WTC11 (cell line): Measurements from ENCODE around the gene PLCXD1. TPM values are rescaled to one million over a fixed set of nuclear protein-coding genes. Genes with fewer than 3 reads are reported as not detected.

Source experiments
- ATAC-seq: fragments of 200-7000 bp; cut with Tn5 transposase; 2 replicates; pipeline ENCODE4 v1.10.0; 2021; ENCODE audit warnings: mild to moderate bottlenecking, moderate library complexity
- CTCF ChIA-PET: fragments of 300-600 bp; sonication (Branson Sonifier 250); formaldehyde crosslinking; loops from one replicate; lab custom pipeline; 2021; ENCODE audit warnings: antibody characterized with exemption; lab: Charles Lee
- POLR2A ChIA-PET: fragments of 350-600 bp; sonication (Branson Sonifier 250); formaldehyde crosslinking; loops from one replicate; lab custom pipeline; 2021; ENCODE audit warnings: antibody characterized with exemption; lab: Charles Lee
- DNase-seq: peaks from one replicate; pipeline ENCODE4 v3.0.0; 2021; ENCODE audit warnings: low spot score
- H3K27ac Mint-ChIP-seq: 2 replicates; pipeline ENCODE4 v1.8.0; 2021; ENCODE audit warnings: mixed read lengths
- H3K27me3 Mint-ChIP-seq: 2 replicates; pipeline ENCODE4 v1.8.0; 2021; ENCODE audit warnings: low read depth, mild to moderate bottlenecking, moderate library complexity, mixed read lengths
- H3K36me3 Mint-ChIP-seq: 2 replicates; pipeline ENCODE4 v1.8.0; 2021; ENCODE audit warnings: mixed read lengths
- H3K4me1 Mint-ChIP-seq: 2 replicates; pipeline ENCODE4 v1.8.0; 2022; ENCODE audit warnings: mixed read lengths
- H3K4me3 Mint-ChIP-seq: 2 replicates; pipeline ENCODE4 v1.8.0; 2021; ENCODE audit warnings: mild to moderate bottlenecking, moderate library complexity, mixed read lengths
- H3K9me3 Mint-ChIP-seq: 2 replicates; pipeline ENCODE4 v1.8.0; 2021; ENCODE audit warnings: mixed read lengths
- AFF4 ChIP-seq: sonication (generic); formaldehyde crosslinking; IDR thresholded peaks from 2 replicates; pipeline ENCODE4 v1.8.1; 2023; ENCODE audit warnings: mild to moderate bottlenecking, missing genetic modification reagents, borderline replicate concordance
- CDX4 ChIP-seq: fragments of 250-450 bp; sonication (Bioruptor Pico); IDR thresholded peaks from 2 replicates; pipeline ENCODE4 v1.9.0; 2021; ENCODE audit warnings: moderate library complexity, mild to moderate bottlenecking, inconsistent platforms, borderline replicate concordance
- CREM ChIP-seq: sonication (generic); formaldehyde crosslinking; IDR thresholded peaks from 2 replicates; pipeline ENCODE4 v1.8.1; 2022; ENCODE audit warnings: mild to moderate bottlenecking, missing genetic modification reagents, moderate library complexity
- EMX1 ChIP-seq: fragments of 250-450 bp; sonication (Bioruptor Pico); IDR thresholded peaks from 2 replicates; pipeline ENCODE4 v1.8.0; 2021; ENCODE audit warnings: mild to moderate bottlenecking
- ESRRA ChIP-seq: sonication (generic); formaldehyde crosslinking; IDR thresholded peaks from 2 replicates; pipeline ENCODE4 v1.8.1; 2022; ENCODE audit warnings: mild to moderate bottlenecking, missing genetic modification reagents, borderline replicate concordance
- ETV6 ChIP-seq: sonication (generic); formaldehyde crosslinking; IDR thresholded peaks from 2 replicates; pipeline ENCODE4 v1.8.1; 2022; ENCODE audit warnings: mild to moderate bottlenecking, missing genetic modification reagents
- FOXK1 ChIP-seq: sonication (generic); formaldehyde crosslinking; IDR thresholded peaks from 2 replicates; pipeline ENCODE4 v1.8.0; 2022; ENCODE audit warnings: mild to moderate bottlenecking, moderate library complexity, missing genetic modification reagents
- GABPB1 ChIP-seq: sonication (generic); formaldehyde crosslinking; IDR thresholded peaks from 2 replicates; pipeline ENCODE4 v1.8.1; 2023; ENCODE audit warnings: mild to moderate bottlenecking, missing genetic modification reagents
- GRHL2 ChIP-seq: fragments of 250-450 bp; sonication (Bioruptor Pico); IDR thresholded peaks from 2 replicates; pipeline ENCODE4 v1.8.0; 2022; ENCODE audit warnings: mild to moderate bottlenecking, moderate library complexity; ENCODE audit not compliant: insufficient replicate concordance, severe bottlenecking
- HMGA2 ChIP-seq: fragments of 250-450 bp; sonication (Bioruptor Pico); IDR thresholded peaks from 2 replicates; pipeline ENCODE4 v1.4.0; 2021; ENCODE audit warnings: mild to moderate bottlenecking, moderate library complexity
- IRF2 ChIP-seq: sonication (generic); formaldehyde crosslinking; IDR thresholded peaks from 2 replicates; pipeline ENCODE4 v1.8.0; 2022; ENCODE audit warnings: low read depth, missing genetic modification reagents, borderline replicate concordance
- JAZF1 ChIP-seq: fragments of 250-450 bp; sonication (Bioruptor Pico); IDR thresholded peaks from 2 replicates; pipeline ENCODE4 v1.9.0; 2021; ENCODE audit warnings: moderate library complexity, mild to moderate bottlenecking, inconsistent platforms
- NFATC4 ChIP-seq: fragments of 250-450 bp; sonication (Bioruptor Pico); IDR thresholded peaks from 2 replicates; pipeline ENCODE4 v1.9.0; 2021; ENCODE audit warnings: mild to moderate bottlenecking
- NR1H2 ChIP-seq: sonication (generic); formaldehyde crosslinking; IDR thresholded peaks from 2 replicates; pipeline ENCODE4 v1.9.0; 2021; ENCODE audit warnings: mild to moderate bottlenecking, moderate library complexity, missing genetic modification reagents
- SOX15 ChIP-seq: fragments of 250-450 bp; sonication (Bioruptor Pico); IDR thresholded peaks from 2 replicates; pipeline ENCODE4 v1.9.0; 2021; ENCODE audit warnings: mild to moderate bottlenecking
- ZNF121 ChIP-seq: sonication (generic); formaldehyde crosslinking; IDR thresholded peaks from 2 replicates; pipeline ENCODE4 v1.8.0; 2023; ENCODE audit warnings: missing genetic modification reagents
- ZNF138 ChIP-seq: sonication (generic); formaldehyde crosslinking; conservative IDR thresholded peaks from 2 replicates; pipeline ENCODE4 v1.8.1; 2022; ENCODE audit warnings: mild to moderate bottlenecking, moderate library complexity, missing genetic modification reagents
- ZNF219 ChIP-seq: sonication (generic); formaldehyde crosslinking; IDR thresholded peaks from 2 replicates; pipeline ENCODE4 v1.8.0; 2023; ENCODE audit warnings: missing genetic modification reagents, mild to moderate bottlenecking, borderline replicate concordance
- total RNA-seq: library from RNA; stranded (reverse); gene quantifications from 3 replicates; pipeline ENCODE4 v1.2.3, GENCODE V29; 2021
- TF ChIP-seq, protein P1 (sequence below): fragments of 200-600 bp; IDR thresholded peaks from 2 replicates; pipeline ENCODE4 v1.8.0; 2022; ENCODE audit warnings: antibody characterized with exemption

Gene PLCXD1
- total RNA-seq, 1 experiment from 2014 or later: 131 TPM

DNA sequence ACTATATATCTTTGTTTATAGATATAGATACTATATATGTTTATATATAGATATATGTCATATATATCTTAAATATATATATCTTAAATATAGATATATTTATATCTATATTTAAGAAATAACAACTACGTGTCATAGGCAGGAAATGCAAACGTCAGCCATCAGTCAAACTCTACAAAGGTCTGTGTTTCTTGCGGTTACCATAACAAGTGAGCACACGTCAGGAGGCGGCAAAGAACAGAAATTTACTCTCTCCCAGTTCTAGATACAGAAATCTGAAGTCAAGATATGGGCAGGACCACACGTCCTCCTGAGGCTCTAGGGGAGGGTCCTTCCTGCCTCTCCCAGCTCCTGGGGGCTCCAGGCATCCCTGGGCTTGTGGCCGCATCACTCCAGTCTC lies 6.5 kb downstream of the PLCXD1 start:
- Mint-ChIP-seq H3K9me3 (0 out of 2 replicates have a peak, but pooled peaks cover 6% of the 10 kb centered on the region), H3K4me1 (peaks cover 16% of the 10 kb centered on the region), H3K36me3 (peaks cover 76% of the 10 kb centered on the region), H3K4me3 (no peak overlapping the region), H3K27ac (no peak overlapping the region), H3K27me3 (no peaks in the 10 kb centered on the region)
- DNase-seq: no peak
- TF ChIP-seq SOX15 (CRISPR knock-in tag) (no peak), NR1H2 (no peak), ESRRA (no peak), GRHL2 (CRISPR knock-in tag) (no peak), JAZF1 (CRISPR knock-in tag) (no peak), AFF4 (no peak), ZNF121 (no peak)
- POLR2A ChIA-PET: no interaction called here
- CTCF ChIA-PET: no interaction called here
- ATAC-seq: no peak

DNA sequence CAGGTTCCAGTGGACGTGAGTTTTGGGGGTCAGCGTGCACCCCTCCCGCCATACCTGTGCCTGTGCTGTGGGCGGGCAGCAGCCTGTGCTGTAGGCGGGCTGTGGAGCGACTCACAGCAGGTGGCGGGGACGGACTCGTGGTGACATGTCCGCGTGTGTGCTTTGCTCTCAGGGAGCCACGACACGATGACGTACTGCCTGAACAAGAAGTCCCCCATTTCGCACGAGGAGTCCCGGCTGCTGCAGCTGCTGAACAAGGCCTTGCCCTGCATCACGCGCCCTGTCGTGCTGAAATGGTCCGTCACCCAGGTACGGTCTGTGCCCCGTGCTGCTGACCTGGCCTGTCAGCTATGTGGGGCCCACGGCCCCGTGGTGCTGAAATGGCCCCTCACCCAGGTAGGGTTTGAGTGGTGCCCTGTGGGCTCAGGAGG lies 7.4 kb downstream of the PLCXD1 start:
- no peak for DNase-seq
- H3K27ac Mint-ChIP-seq: 0 out of 2 replicates have a peak overlapping the region, but pooled peaks have one; percentile 45
- ChIA-PET POLR2A (no interaction called here), CTCF (no interaction called here)
- H3K36me3 Mint-ChIP-seq: peaks cover 84% of the 10 kb centered on the region
- ATAC-seq: no peak
- H3K4me3 Mint-ChIP-seq: no peak overlapping the region
- no peaks in the 10 kb centered on the region for H3K27me3 Mint-ChIP-seq
- 0 out of 2 replicates have a peak, but pooled peaks cover 6% of the 10 kb centered on the region for H3K9me3 Mint-ChIP-seq
- no peak for TF ChIP-seq CREM
- TF ChIP-seq, protein P1, sequence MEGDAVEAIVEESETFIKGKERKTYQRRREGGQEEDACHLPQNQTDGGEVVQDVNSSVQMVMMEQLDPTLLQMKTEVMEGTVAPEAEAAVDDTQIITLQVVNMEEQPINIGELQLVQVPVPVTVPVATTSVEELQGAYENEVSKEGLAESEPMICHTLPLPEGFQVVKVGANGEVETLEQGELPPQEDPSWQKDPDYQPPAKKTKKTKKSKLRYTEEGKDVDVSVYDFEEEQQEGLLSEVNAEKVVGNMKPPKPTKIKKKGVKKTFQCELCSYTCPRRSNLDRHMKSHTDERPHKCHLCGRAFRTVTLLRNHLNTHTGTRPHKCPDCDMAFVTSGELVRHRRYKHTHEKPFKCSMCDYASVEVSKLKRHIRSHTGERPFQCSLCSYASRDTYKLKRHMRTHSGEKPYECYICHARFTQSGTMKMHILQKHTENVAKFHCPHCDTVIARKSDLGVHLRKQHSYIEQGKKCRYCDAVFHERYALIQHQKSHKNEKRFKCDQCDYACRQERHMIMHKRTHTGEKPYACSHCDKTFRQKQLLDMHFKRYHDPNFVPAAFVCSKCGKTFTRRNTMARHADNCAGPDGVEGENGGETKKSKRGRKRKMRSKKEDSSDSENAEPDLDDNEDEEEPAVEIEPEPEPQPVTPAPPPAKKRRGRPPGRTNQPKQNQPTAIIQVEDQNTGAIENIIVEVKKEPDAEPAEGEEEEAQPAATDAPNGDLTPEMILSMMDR: no peak
- TF ChIP-seq FOXK1 (CRISPR knock-in tag): no peak
- TF ChIP-seq NFATC4 (CRISPR knock-in tag): no peak
- no peak for TF ChIP-seq CDX4 (CRISPR knock-in tag)
- no peak for TF ChIP-seq GABPB1
- TF ChIP-seq ZNF138 (CRISPR knock-in tag): no peak
- TF ChIP-seq ETV6 (CRISPR knock-in tag): no peak
- no peak for TF ChIP-seq HMGA2 (CRISPR knock-in tag)
- peaks cover 16% of the 10 kb centered on the region for H3K4me1 Mint-ChIP-seq

- peaks cover 75% of the 10 kb centered on the region for H3K36me3 Mint-ChIP-seq
- DNase-seq: no peak
These were observed 9.4 kb downstream of the PLCXD1 start for GRCh38 chrX:290476-291166.

More at GRCh38 chrX:290476-291166, 9.4 kb downstream of the PLCXD1 start:
- POLR2A ChIA-PET: no interaction called here
- no peak for ATAC-seq
- no peak for TF ChIP-seq IRF2 (CRISPR knock-in tag)
- TF ChIP-seq ZNF219: no peak
- TF ChIP-seq CDX4 (CRISPR knock-in tag): no peak
- no peak for TF ChIP-seq EMX1 (CRISPR knock-in tag)
- Mint-ChIP-seq H3K27me3 (no peaks in the 10 kb centered on the region), H3K4me1 (peaks cover 1% of the 10 kb centered on the region; the same call in 1 of the 2 replicates), H3K27ac (no peak overlapping the region), H3K4me3 (no peak overlapping the region), H3K9me3 (no peaks in the 10 kb centered on the region)
- CTCF ChIA-PET: no interaction called here
